OCI-LY7 (cell line): ENCODE data around the gene TRIM9. TPM values are rescaled to one million over a fixed set of nuclear protein-coding genes. Genes with fewer than 3 reads are reported as not detected.

ENCODE experiments used
- BruUV-seq: library from RNA; stranded (reverse); fragments of 400-500 nt; replicated peaks from 2 replicates; lab custom pipeline; 2021; lab: Mats Ljungman, UMichigan
- CTCF ChIA-PET: fragments of 300-600 bp; sonication (Branson Sonifier 250); formaldehyde crosslinking; loops from one replicate; lab custom pipeline; 2022; ENCODE audit warnings: antibody characterized with exemption; ENCODE audit not compliant: unreplicated experiment; lab: Charles Lee
- POLR2A ChIA-PET: fragments of 300-600 bp; sonication (Branson Sonifier 250); formaldehyde crosslinking; loops from one replicate; lab custom pipeline; 2022; ENCODE audit warnings: antibody characterized with exemption; lab: Charles Lee
- DNase-seq: peaks from one replicate; pipeline ENCODE4 v3.0.0-alpha.2; 2015; ENCODE audit warnings: low spot score
- H2AFZ ChIP-seq: fragments of 200-600 bp; sonication (generic), shearing (Covaris generic); 2 replicates; pipeline ENCODE4 v1.6.1; 2014; ENCODE audit warnings: mild to moderate bottlenecking, antibody characterized with exemption, low read length, moderate library complexity
- H3K27ac ChIP-seq: fragments of 200-600 bp; sonication (generic); 2 replicates; pipeline ENCODE4 v1.5.1; 2014; ENCODE audit warnings: mixed run types, low read depth, mild to moderate bottlenecking, moderate library complexity, low read length, inconsistent platforms; ENCODE audit not compliant: poor library complexity, severe bottlenecking
- H3K36me3 ChIP-seq: fragments of 200-600 bp; sonication (generic); 2 replicates; pipeline ENCODE4 v1.6.1; 2014; ENCODE audit warnings: mild to moderate bottlenecking, antibody characterized with exemption, low read length, moderate library complexity, mixed read lengths; ENCODE audit not compliant: insufficient read depth
- H3K4me1 ChIP-seq: fragments of 200-600 bp; sonication (generic); 2 replicates; pipeline ENCODE4 v1.5.1; 2014; ENCODE audit warnings: mild to moderate bottlenecking, low read length; ENCODE audit not compliant: insufficient read depth, poor library complexity, severe bottlenecking
- H3K4me2 ChIP-seq: fragments of 200-600 bp; sonication (generic); 2 replicates; pipeline ENCODE4 v1.6.1; 2014; ENCODE audit warnings: mild to moderate bottlenecking, low read length
- H3K4me3 ChIP-seq: fragments of 200-600 bp; sonication (generic); 2 replicates; pipeline ENCODE4 v1.5.1; 2014; ENCODE audit warnings: mild to moderate bottlenecking, low read depth, low read length; ENCODE audit not compliant: poor library complexity, severe bottlenecking
- H3K79me2 ChIP-seq: fragments of 200-600 bp; sonication (generic); 2 replicates; pipeline ENCODE4 v1.6.1; 2016; ENCODE audit warnings: low read depth, mild to moderate bottlenecking, low read length, moderate library complexity, mixed read lengths; ENCODE audit not compliant: insufficient read depth
- H3K9me2 ChIP-seq: fragments of 200-600 bp; sonication (generic); 2 replicates; pipeline ENCODE4 v1.6.1; 2016; ENCODE audit warnings: mild to moderate bottlenecking, low read length, mixed read lengths; ENCODE audit not compliant: insufficient read depth
- H3K9me3 ChIP-seq: fragments of 200-600 bp; sonication (generic); 2 replicates; pipeline ENCODE4 v1.6.1; 2014; ENCODE audit warnings: mild to moderate bottlenecking, mixed run types, low read length, mixed read lengths
- H4K20me1 ChIP-seq: fragments of 200-600 bp; sonication (generic); 2 replicates; pipeline ENCODE4 v1.6.1; 2014; ENCODE audit warnings: mild to moderate bottlenecking, antibody characterized with exemption, low read length, moderate library complexity, mixed read lengths; ENCODE audit not compliant: insufficient read depth
- CTCF ChIP-seq: fragments of 200-600 bp; sonication (generic); conservative IDR thresholded peaks from 2 replicates; pipeline ENCODE4 v1.5.1; 2014; ENCODE audit warnings: mild to moderate bottlenecking, antibody characterized with exemption, low read length, moderate library complexity, mixed read lengths
- EZH2phosphoT487 ChIP-seq: fragments of 200-600 bp; sonication (generic); IDR thresholded peaks from 2 replicates; pipeline ENCODE4 v1.6.1; 2018; ENCODE audit warnings: low read depth, borderline replicate concordance, mild to moderate bottlenecking, mixed run types, antibody characterized with exemption, low read length, moderate library complexity, mixed read lengths
- intact Hi-C: fragments of 100-400 bp; cut with micrococcal nuclease; formaldehyde crosslinking; loops from one replicate; pipeline ENCODE4 v1.10.0; 2022; ENCODE audit not compliant: unreplicated experiment
- total RNA-seq, 2 experiments: library from RNA; depleted of rRNA in 1 of 2; stranded (reverse); fragments of >200 nt in 1 of 2; shearing (Covaris generic) in 1 of 2; gene quantifications; 2 replicates each; pipeline ENCODE4 v1.2.3, GENCODE V29; 2014 to 2022

TRIM9 gene
- total RNA-seq, 2 experiments from 2014 or later: 1.4 to 7.9 TPM

- Histone ChIP-seq H3K27ac (no peak overlapping the region), H3K4me2 (no peak overlapping the region), H3K4me3 (no peak overlapping the region), H3K9me3 (no peaks in the 10 kb centered on the region), H3K4me1 (no peaks in the 10 kb centered on the region), H3K9me2 (no peaks in the 10 kb centered on the region), H3K36me3 (no peaks in the 10 kb centered on the region), H3K79me2 (no peaks in the 10 kb centered on the region), H4K20me1 (no peaks in the 10 kb centered on the region), H2AFZ (no peak overlapping the region)
- no peak for DNase-seq
- BruUV-seq: no TSS peak
- intact Hi-C loops: no loop called here
- TF ChIP-seq EZH2phosphoT487 (no peak), CTCF (no peak)
- CTCF ChIA-PET: interaction anchor here (0.8 kb wide), 1 partner anchor 52 kb away, joined by 3 read pairs; no protein-coding TSS in a partner anchor
- POLR2A ChIA-PET: no interaction called here
Observed at GRCh38 chr14:51006781-51007211, 88.1 kb downstream of the TRIM9 start.

- CTCF ChIA-PET: no interaction called here
- Histone ChIP-seq H3K9me2 (no peaks in the 10 kb centered on the region), H3K4me3 (no peak overlapping the region), H3K4me1 (no peaks in the 10 kb centered on the region), H3K27ac (no peak overlapping the region), H3K36me3 (no peaks in the 10 kb centered on the region), H3K79me2 (no peaks in the 10 kb centered on the region), H3K4me2 (no peak overlapping the region), H3K9me3 (no peaks in the 10 kb centered on the region), H4K20me1 (no peaks in the 10 kb centered on the region), H2AFZ (no peak overlapping the region)
- intact Hi-C loops: no loop called here
- no TSS peak for BruUV-seq
- TF ChIP-seq EZH2phosphoT487 (no peak), CTCF (no peak)
- POLR2A ChIA-PET: no interaction called here
- DNase-seq: no peak
Observed at GRCh38 chr14:51006324-51006723, 88.6 kb downstream of the TRIM9 start.

GRCh38 chr14:51004801-51005526 is 89.9 kb downstream of the TRIM9 start:
- Histone ChIP-seq H3K9me3 (no peaks in the 10 kb centered on the region), H3K79me2 (no peaks in the 10 kb centered on the region), H4K20me1 (no peaks in the 10 kb centered on the region), H3K9me2 (no peaks in the 10 kb centered on the region), H2AFZ (no peak overlapping the region), H3K4me1 (no peaks in the 10 kb centered on the region), H3K36me3 (no peaks in the 10 kb centered on the region), H3K27ac (no peak overlapping the region), H3K4me3 (no peak overlapping the region), H3K4me2 (no peak overlapping the region)
- intact Hi-C loops: no loop called here
- BruUV-seq: no TSS peak
- CTCF ChIA-PET: no interaction called here
- POLR2A ChIA-PET: interaction anchor here (1.7 kb wide), 1 partner anchor 14 kb away, joined by 5 read pairs; no protein-coding TSS in a partner anchor
- TF ChIP-seq CTCF: no peak
- TF ChIP-seq EZH2phosphoT487: no peak
- DNase-seq: no peak
